B cell (primary cell): ENCODE results near the gene LIMK2. TPM values are rescaled to one million over a fixed set of nuclear protein-coding genes. Genes with fewer than 3 reads are reported as not detected.

Source experiments
- ATAC-seq: fragments of 200-7000 bp; cut with Tn5 transposase; one replicate; pipeline ENCODE4 v1.10.0; 2021; ENCODE audit warnings: low read depth, mild to moderate bottlenecking, moderate number of reproducible peaks, moderate library complexity
- CTCF ChIA-PET: fragments of 350-600 bp; sonication (Branson Sonifier 250); formaldehyde crosslinking; loops from one replicate; lab custom pipeline; 2021; ENCODE audit warnings: antibody characterized with exemption, inconsistent platforms; lab: Charles Lee
- POLR2A ChIA-PET: fragments of 350-600 bp; sonication (Branson Sonifier 250); formaldehyde crosslinking; loops from one replicate; lab custom pipeline; 2021; ENCODE audit warnings: antibody characterized with exemption; lab: Charles Lee
- DNase-seq: peaks from one replicate; pipeline ENCODE4 v3.0.0; 2013
- H2AFZ ChIP-seq: 2 replicates; pipeline ENCODE4 v1.6.1; 2012; ENCODE audit warnings: mild to moderate bottlenecking, low read depth, low read length; ENCODE audit not compliant: insufficient read depth, poor library complexity, severe bottlenecking
- H3K27ac ChIP-seq, 2 donors: 1 replicate in 1 of 2; 2 replicates in 1 of 2; pipeline ENCODE4 v1.5.1; 2012 to 2013; ENCODE audit warnings: low read length in 2 of 2, mild to moderate bottlenecking in 2 of 2, moderate library complexity in 1 of 2
- H3K27me3 ChIP-seq, 4 experiments: fragments of 200-600 bp in 1 of 4; sonication (generic) in 1 of 4; replicated peaks in 1 of 4; 1 replicate in 2 of 4; 2 replicates in 2 of 4; pipeline versions ENCODE4 v1.6.1 to v1.7.0; 2013 to 2016; ENCODE audit warnings: low read length in 3 of 4, mild to moderate bottlenecking in 2 of 4, mixed read lengths in 1 of 4, moderate library complexity in 1 of 4; ENCODE audit not compliant: insufficient read depth in 4 of 4, control insufficient read depth in 3 of 4; ENCODE audit errors: control extremely low read depth in 1 of 4
- H3K36me3 ChIP-seq, 2 experiments: replicated peaks in 1 of 2; 1 replicate in 1 of 2; 2 replicates in 1 of 2; pipeline versions ENCODE4 v1.6.1 to v1.7.1; 2013; ENCODE audit warnings: low read length in 1 of 2; ENCODE audit not compliant: insufficient read depth in 2 of 2, control insufficient read depth in 1 of 2; ENCODE audit errors: control extremely low read depth in 1 of 2, extremely low read depth in 1 of 2
- H3K4me1 ChIP-seq, 2 donors: fragments of 200-600 bp in 1 of 2; sonication (generic) in 1 of 2; 1 replicate in 1 of 2; 2 replicates in 1 of 2; pipeline versions ENCODE4 v1.5.1 to v1.6.1; 2013 to 2017; ENCODE audit warnings: low read length in 2 of 2; ENCODE audit not compliant: control insufficient read depth in 2 of 2, insufficient read depth in 2 of 2
- H3K4me2 ChIP-seq: replicated peaks from 2 replicates; pipeline ENCODE3; 2012; ENCODE audit warnings: mild to moderate bottlenecking, low read depth, low read length; ENCODE audit not compliant: poor library complexity, severe bottlenecking
- H3K4me3 ChIP-seq, 5 experiments: fragments of 200-600 bp in 1 of 5; sonication (generic) in 1 of 5; 1 replicate in 3 of 5; 2 replicates in 2 of 5; pipeline versions ENCODE4 v1.5.1 to v1.7.0; 2011 to 2016; ENCODE audit warnings: low read length in 4 of 5, mild to moderate bottlenecking in 4 of 5, low read depth in 2 of 5, control low read depth in 1 of 5, moderate library complexity in 1 of 5; ENCODE audit not compliant: insufficient read depth in 1 of 5; ENCODE audit errors: control extremely low read depth in 1 of 5, extremely low read depth in 1 of 5
- H3K79me2 ChIP-seq: fragments of 200-600 bp; sonication (generic); one replicate; pipeline ENCODE4 v1.6.0; 2016; ENCODE audit warnings: low read length; ENCODE audit not compliant: control insufficient read depth, insufficient read depth
- H3K9ac ChIP-seq: fragments of 200-600 bp; sonication (generic); 2 replicates; pipeline ENCODE4 v1.6.1; 2017; ENCODE audit warnings: mild to moderate bottlenecking, low read length, moderate library complexity
- H3K9me3 ChIP-seq, 3 donors: one replicate each; pipeline versions ENCODE4 v1.6.1 to v1.7.1; 2013; ENCODE audit warnings: low read length in 2 of 3; ENCODE audit not compliant: control insufficient read depth in 2 of 3, insufficient read depth in 1 of 3; ENCODE audit errors: control extremely low read depth in 1 of 3
- H4K20me1 ChIP-seq: 2 replicates; pipeline ENCODE4 v1.6.0; 2012; ENCODE audit warnings: mild to moderate bottlenecking, low read length; ENCODE audit not compliant: insufficient read depth, control insufficient read depth, poor library complexity, severe bottlenecking
- H3K27ac Mint-ChIP-seq: one replicate; pipeline ENCODE4 v1.8.0; 2021; ENCODE audit warnings: mixed read lengths
- H3K27me3 Mint-ChIP-seq: one replicate; pipeline ENCODE4 v1.8.0; 2021; ENCODE audit warnings: mixed read lengths
- H3K4me1 Mint-ChIP-seq: one replicate; pipeline ENCODE4 v1.8.0; 2021; ENCODE audit warnings: mixed read lengths
- H3K4me3 Mint-ChIP-seq: one replicate; pipeline ENCODE4 v1.8.0; 2021; ENCODE audit warnings: mixed read lengths
- H3K9me3 Mint-ChIP-seq: one replicate; pipeline ENCODE4 v1.8.0; 2022; ENCODE audit warnings: mixed read lengths; ENCODE audit not compliant: insufficient read depth
- EZH2 ChIP-seq: IDR thresholded peaks from 2 replicates; pipeline ENCODE4 v1.6.1; 2012; ENCODE audit warnings: borderline replicate concordance, low read depth, mild to moderate bottlenecking, moderate library complexity, low read length; ENCODE audit not compliant: insufficient read depth, poor library complexity, severe bottlenecking
- WGBS: methylation state at CpG from one replicate; pipeline ENCODE4 v1.1.5; 2013; ENCODE audit warnings: missing lambda C conversion rate; ENCODE audit not compliant: insufficient coverage; 5-methylcytosine and 5-hydroxymethylcytosine counted together
- intact Hi-C: fragments of 100-400 bp; cut with micrococcal nuclease; formaldehyde crosslinking; loops from one replicate; pipeline ENCODE4 v1.10.0; 2022
- polyA plus RNA-seq: library from polyadenylated mRNA; depleted of rRNA; stranded (reverse); fragments of >200 nt; gene quantifications from 2 replicates; pipeline ENCODE4 v1.2.3, GENCODE V29; 2012
- total RNA-seq, 2 donors: library from RNA; stranded (reverse); fragments of 120-200 nt in 1 of 2; gene quantifications; 1 replicate in 1 of 2; 2 replicates in 1 of 2; pipeline versions ENCODE4 v1.2.3 to v1.2.4, GENCODE V29; 2013 to 2022
- TF ChIP-seq, protein P1 (sequence below): fragments of 200-600 bp; IDR thresholded peaks from one replicate; pipeline ENCODE4 v1.8.0; 2022; ENCODE audit warnings: antibody characterized with exemption, mild to moderate bottlenecking

The LIMK2 gene
- total and polyA plus RNA-seq, 2 donors (not counting 1 experiment from before 2014, with no cell fraction given), result 6.8 to 20.2 TPM

DNA sequence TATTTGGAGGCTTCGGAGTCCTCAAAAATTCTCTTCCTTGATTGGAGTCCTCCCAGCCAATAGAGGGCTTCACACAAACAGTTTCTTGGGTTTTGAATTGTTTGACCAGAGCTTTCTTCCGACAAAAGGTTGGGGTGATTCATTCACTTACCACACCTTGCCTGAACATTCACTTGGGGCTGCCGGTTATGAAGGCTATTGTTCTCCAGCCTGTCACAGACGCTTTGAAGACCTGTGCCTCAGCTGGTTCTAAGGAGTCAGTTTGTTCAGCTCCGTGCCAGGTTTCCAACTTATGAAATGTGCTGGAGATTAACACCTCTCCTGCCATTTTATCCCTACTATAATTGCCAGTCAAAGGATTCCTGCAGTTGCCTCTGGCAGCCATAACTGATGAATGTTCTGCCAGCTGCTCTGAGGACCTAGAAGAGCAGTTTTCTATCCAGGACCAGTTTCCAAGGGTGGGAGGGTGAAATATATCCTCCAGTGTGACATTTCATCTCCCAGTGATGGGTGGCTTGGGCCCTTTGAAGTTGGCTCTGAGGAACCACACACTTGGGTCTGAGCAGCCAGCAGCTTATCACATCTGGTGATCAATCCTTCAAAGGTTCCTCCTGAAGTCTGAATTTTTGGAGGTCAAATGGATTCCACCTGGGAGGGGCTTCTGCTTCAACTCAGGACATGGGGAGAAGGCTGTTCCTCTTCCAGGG is 31.4 kb downstream of the LIMK2 start:
- peaks cover 4% of the 10 kb centered on the region for H3K4me1 Mint-ChIP-seq
- ATAC-seq, result no peak
- TF ChIP-seq EZH2, result no peak
- TF ChIP-seq, protein P1, sequence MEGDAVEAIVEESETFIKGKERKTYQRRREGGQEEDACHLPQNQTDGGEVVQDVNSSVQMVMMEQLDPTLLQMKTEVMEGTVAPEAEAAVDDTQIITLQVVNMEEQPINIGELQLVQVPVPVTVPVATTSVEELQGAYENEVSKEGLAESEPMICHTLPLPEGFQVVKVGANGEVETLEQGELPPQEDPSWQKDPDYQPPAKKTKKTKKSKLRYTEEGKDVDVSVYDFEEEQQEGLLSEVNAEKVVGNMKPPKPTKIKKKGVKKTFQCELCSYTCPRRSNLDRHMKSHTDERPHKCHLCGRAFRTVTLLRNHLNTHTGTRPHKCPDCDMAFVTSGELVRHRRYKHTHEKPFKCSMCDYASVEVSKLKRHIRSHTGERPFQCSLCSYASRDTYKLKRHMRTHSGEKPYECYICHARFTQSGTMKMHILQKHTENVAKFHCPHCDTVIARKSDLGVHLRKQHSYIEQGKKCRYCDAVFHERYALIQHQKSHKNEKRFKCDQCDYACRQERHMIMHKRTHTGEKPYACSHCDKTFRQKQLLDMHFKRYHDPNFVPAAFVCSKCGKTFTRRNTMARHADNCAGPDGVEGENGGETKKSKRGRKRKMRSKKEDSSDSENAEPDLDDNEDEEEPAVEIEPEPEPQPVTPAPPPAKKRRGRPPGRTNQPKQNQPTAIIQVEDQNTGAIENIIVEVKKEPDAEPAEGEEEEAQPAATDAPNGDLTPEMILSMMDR, result no peak
- no peak overlapping the region for H3K27ac Mint-ChIP-seq
- Histone ChIP-seq H3K4me2 (no peak overlapping the region), H3K4me3 (no peak overlapping the region), H3K4me1 (peaks cover 5 to 10% of the 10 kb centered on the region in 2 donors), H3K9ac (no peak overlapping the region), H3K27me3 (no peaks in the 10 kb centered on the region), H3K36me3 (peaks cover 2 to 4% of the 10 kb centered on the region in 2 experiments), H4K20me1 (no peaks in the 10 kb centered on the region), H3K79me2 (no peaks in the 10 kb centered on the region), H3K9me3 (no peaks in the 10 kb centered on the region), H2AFZ (no peak overlapping the region), H3K27ac (no peak overlapping the region)
- intact Hi-C loops, result no loop called here
- H3K27me3 Mint-ChIP-seq, result no peaks in the 10 kb centered on the region
- H3K4me3 Mint-ChIP-seq, result no peak overlapping the region
- no peak for DNase-seq
- ChIA-PET POLR2A (interaction anchor here (0.6 kb wide), 1 partner anchor 49 kb away, joined by 3 read pairs; the partner anchor contains the start of gene PIK3IP1), CTCF (interaction anchor here (1.5 kb wide), 1 partner anchor 16 kb away, joined by 4 read pairs; no protein-coding TSS in a partner anchor)
- H3K9me3 Mint-ChIP-seq, result no peaks in the 10 kb centered on the region
- WGBS, result 90% methylated on average over 2 of the region's 5 CpGs
